AG04450 (cell line): ENCODE measurements around the gene KIF2A. TPM values are rescaled to one million over a fixed set of nuclear protein-coding genes. Genes with fewer than 3 reads are reported as not detected.

ENCODE experiments used
- CTCF ChIA-PET: fragments of 300-600, 350-600 bp; formaldehyde crosslinking; extraction: SDS; loops from one replicate; lab custom pipeline; 2022; ENCODE audit warnings: antibody characterized with exemption, inconsistent platforms; lab: Charles Lee
- POLR2A ChIA-PET: fragments of 350-600 bp; formaldehyde crosslinking; extraction: SDS; loops from one replicate; lab custom pipeline; 2021; ENCODE audit warnings: antibody characterized with exemption, inconsistent platforms; lab: Yijun Ruan, JAX
- DNase-seq: peaks from one replicate; pipeline ENCODE4 v3.0.0-alpha.2; 2011; ENCODE audit warnings: low read depth, low spot score
- H3K27ac ChIP-seq: one replicate; pipeline ENCODE4 v1.5.1; 2012; ENCODE audit warnings: low read depth, low read length, control low read depth
- H3K27me3 ChIP-seq: one replicate; pipeline ENCODE4 v1.6.0; 2012; ENCODE audit warnings: low read length; ENCODE audit not compliant: control insufficient read depth, insufficient read depth
- H3K4me3 ChIP-seq: 2 replicates; pipeline ENCODE4 v1.5.1; 2011; ENCODE audit warnings: mild to moderate bottlenecking, low read depth, low read length, control low read depth
- H3K9me3 ChIP-seq: 2 replicates; pipeline ENCODE4 v1.5.1; 2012; ENCODE audit warnings: low read length; ENCODE audit not compliant: control insufficient read depth, insufficient read depth
- CTCF ChIP-seq: IDR thresholded peaks from 2 replicates; pipeline ENCODE4 v1.5.1; 2011; ENCODE audit warnings: low read depth, low read length, control low read depth, inconsistent platforms
- polyA plus RNA-seq: library from polyadenylated mRNA; depleted of rRNA; stranded (reverse); fragments of >200 nt; gene quantifications from 2 replicates; pipeline ENCODE4 v1.2.3, GENCODE V29; 2011

The KIF2A gene
- polyA plus RNA-seq, 1 experiment, result 50.8 TPM

- H3K4me3 ChIP-seq, result no peak overlapping the region
- ChIA-PET CTCF (no interaction called here), POLR2A (no interaction called here)
- no peak for TF ChIP-seq CTCF
- no peaks in the 10 kb centered on the region for H3K9me3 ChIP-seq
- no peak overlapping the region for H3K27ac ChIP-seq
- DNase-seq, result no peak
- no peaks in the 10 kb centered on the region for H3K27me3 ChIP-seq
These were observed 20.3 kb downstream of the KIF2A start for GRCh38 chr5:62326302-62326701.

- no peak for TF ChIP-seq CTCF
- no peaks in the 10 kb centered on the region for H3K9me3 ChIP-seq
- CTCF ChIA-PET, result interaction anchor here (0.6 kb wide), 1 partner anchor 692 kb away, joined by 3 read pairs; no protein-coding TSS in a partner anchor
- no peak overlapping the region for H3K27ac ChIP-seq
- H3K27me3 ChIP-seq, result no peaks in the 10 kb centered on the region
- no peak overlapping the region for H3K4me3 ChIP-seq
- DNase-seq, result no peak
- POLR2A ChIA-PET, result no interaction called here
These were observed 20.7 kb downstream of the KIF2A start for GRCh38 chr5:62326702-62327101.

GRCh38 chr5:62327138-62328053 is 21.4 kb downstream of the KIF2A start:
- no peak for DNase-seq
- ChIA-PET CTCF (interaction anchor here (0.6 kb wide), 1 partner anchor 691 kb away, joined by 3 read pairs; no protein-coding TSS in a partner anchor), POLR2A (no interaction called here)
- Histone ChIP-seq H3K4me3 (no peak overlapping the region), H3K27ac (no peak overlapping the region), H3K27me3 (no peaks in the 10 kb centered on the region), H3K9me3 (no peaks in the 10 kb centered on the region)
- TF ChIP-seq CTCF, result no peak

- H3K9me3 ChIP-seq, result no peaks in the 10 kb centered on the region
- POLR2A ChIA-PET, result no interaction called here
- no peak for TF ChIP-seq CTCF
- no peak for DNase-seq
- H3K27me3 ChIP-seq, result no peaks in the 10 kb centered on the region
- no peak overlapping the region for H3K4me3 ChIP-seq
- H3K27ac ChIP-seq, result no peak overlapping the region
- CTCF ChIA-PET, result interaction anchor here (1.0 to 1.3 kb wide), 2 partner anchors 24 to 25 kb away, joined by 3 to 6 read pairs; no protein-coding TSS in a partner anchor
These were observed 22.9 kb downstream of the KIF2A start for GRCh38 chr5:62328772-62329491.
